Measurements from ENCODE around the gene MIOX. TPM values are rescaled to one million over a fixed set of nuclear protein-coding genes. Genes with fewer than 3 reads are reported as not detected.
"Not testable (repeated sequence)": the region's sequence is repeated elsewhere in the genome, so short reads cannot be mapped to it uniquely, and the experiment has no call there.

The MIOX gene
- polyA plus RNA-seq, 1 experiment: 0.14 TPM

DNA sequence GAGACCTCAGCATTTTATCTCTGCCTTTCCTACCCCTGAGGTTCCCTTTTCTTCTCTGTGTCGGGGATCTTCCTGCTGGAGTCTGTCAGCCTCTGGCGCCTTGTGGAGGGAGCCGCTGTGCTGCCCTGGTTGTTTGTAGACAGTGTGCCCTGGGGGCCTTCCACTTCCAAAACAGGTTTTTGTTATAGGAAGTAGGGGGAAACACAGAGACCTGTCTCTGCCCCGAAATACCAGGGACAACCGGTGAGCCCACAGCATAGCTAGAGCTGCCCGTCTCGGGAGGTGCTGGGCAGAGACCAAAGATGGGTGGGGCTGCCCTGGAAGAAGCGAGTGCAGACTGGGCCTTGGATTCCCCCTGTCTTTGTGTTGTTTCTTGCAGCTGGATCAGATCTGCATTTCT lies 29.4 kb downstream of the MIOX start:
- Histone ChIP-seq H3K27me3 (ENCODE audit: control insufficient read depth, insufficient read depth, low read length) (no peaks in the 10 kb centered on the region), H3K9me3 (ENCODE audit: control insufficient read depth, insufficient read depth, low read length) (no peaks in the 10 kb centered on the region; the same call in 1 of the 2 replicates), H3K27ac (ENCODE audit: low read depth, low read length) (no peak overlapping the region), H3K4me3 (ENCODE audit: low read depth, low read length) (no peak overlapping the region)
- TF ChIP-seq, protein P1, sequence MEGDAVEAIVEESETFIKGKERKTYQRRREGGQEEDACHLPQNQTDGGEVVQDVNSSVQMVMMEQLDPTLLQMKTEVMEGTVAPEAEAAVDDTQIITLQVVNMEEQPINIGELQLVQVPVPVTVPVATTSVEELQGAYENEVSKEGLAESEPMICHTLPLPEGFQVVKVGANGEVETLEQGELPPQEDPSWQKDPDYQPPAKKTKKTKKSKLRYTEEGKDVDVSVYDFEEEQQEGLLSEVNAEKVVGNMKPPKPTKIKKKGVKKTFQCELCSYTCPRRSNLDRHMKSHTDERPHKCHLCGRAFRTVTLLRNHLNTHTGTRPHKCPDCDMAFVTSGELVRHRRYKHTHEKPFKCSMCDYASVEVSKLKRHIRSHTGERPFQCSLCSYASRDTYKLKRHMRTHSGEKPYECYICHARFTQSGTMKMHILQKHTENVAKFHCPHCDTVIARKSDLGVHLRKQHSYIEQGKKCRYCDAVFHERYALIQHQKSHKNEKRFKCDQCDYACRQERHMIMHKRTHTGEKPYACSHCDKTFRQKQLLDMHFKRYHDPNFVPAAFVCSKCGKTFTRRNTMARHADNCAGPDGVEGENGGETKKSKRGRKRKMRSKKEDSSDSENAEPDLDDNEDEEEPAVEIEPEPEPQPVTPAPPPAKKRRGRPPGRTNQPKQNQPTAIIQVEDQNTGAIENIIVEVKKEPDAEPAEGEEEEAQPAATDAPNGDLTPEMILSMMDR (IDR thresholded peaks at IDR 0.05; ENCODE audit: low read depth, low read length): no peak
- POLR2A ChIA-PET: interaction anchor here (1.3 kb wide), 1 partner anchor 9 kb away, joined by 5 read pairs; the partner anchor contains the start of gene SCO2
- CTCF ChIA-PET: no interaction called here
- DNase-seq (ENCODE audit: low read depth, low spot score): no peak

DNA sequence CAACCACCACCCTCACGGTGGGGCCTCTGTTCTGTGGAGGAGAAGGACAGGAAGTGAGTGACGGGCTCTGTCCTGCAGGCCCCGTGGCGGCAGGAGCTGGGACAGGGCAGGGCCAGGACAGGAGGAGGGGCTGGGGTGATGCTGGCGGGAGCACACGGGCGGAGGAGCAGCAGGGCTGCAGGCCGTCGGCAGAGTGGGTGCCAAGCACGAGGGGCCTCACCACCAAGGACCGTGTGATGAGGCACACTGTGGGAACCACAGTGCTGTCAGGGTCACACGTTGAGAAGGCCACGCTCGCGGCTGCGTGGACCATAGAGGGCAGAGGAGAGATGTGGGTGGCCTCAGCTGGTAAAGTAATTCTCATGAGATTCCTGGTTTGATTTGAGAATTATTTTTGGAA lies 30.2 kb downstream of the MIOX start:
- POLR2A ChIA-PET: no interaction called here

DNA sequence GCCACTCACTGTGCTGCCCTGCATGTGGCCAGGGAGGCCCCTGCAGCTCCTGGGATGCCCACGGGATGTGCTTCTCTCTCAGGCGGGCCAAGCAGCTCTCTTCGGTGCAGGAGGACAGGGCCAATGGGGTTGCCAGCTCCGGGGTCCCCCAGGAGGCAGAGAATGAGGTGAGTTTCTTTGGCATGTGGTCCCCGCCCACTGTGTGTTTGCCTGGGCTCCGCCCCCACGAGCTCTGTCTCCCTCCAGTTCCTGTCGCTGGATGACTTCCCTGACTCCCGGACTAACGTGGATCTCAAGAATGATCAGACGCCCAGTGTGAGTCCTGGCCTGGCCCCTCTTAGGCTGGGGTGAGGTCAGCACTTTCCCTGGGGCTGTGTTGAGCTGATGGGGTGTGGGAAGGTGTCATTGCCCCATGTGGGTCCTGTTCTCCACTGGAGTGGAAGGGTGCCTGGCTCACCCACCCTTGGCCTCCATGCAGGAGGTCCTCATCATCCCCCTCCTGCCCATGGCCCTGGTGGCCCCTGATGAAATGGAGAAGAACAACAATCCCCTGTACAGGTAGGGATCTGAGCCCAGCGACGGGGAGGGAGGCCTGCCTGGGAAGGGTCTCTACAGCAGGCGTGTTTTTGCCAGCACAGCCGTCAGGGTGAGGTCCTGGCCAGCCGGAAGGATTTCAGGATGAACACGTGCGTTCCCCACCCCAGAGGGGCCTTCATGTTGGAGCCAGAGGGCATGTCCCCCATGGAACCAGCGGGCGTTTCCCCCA lies 31.0 kb downstream of the MIOX start:
- Histone ChIP-seq H3K27me3 (ENCODE audit: control insufficient read depth, insufficient read depth, low read length) (no peaks in the 10 kb centered on the region), H3K9me3 (ENCODE audit: control insufficient read depth, insufficient read depth, low read length) (no peaks in the 10 kb centered on the region; the same call in 1 of the 2 replicates), H3K4me3 (ENCODE audit: low read depth, low read length) (no peak overlapping the region), H3K27ac (ENCODE audit: low read depth, low read length) (no peak overlapping the region)
- ChIA-PET POLR2A (no interaction called here), CTCF (no interaction called here)
- TF ChIP-seq, protein P1 (IDR thresholded peaks at IDR 0.05; ENCODE audit: low read depth, low read length): no peak
- no peak for DNase-seq (ENCODE audit: low read depth, low spot score)

More for the DNA sequence above, 30.2 kb downstream of the MIOX start:
- no peaks in the 10 kb centered on the region for H3K27me3 ChIP-seq (ENCODE audit: control insufficient read depth, insufficient read depth, low read length)
- CTCF ChIA-PET: no interaction called here
- TF ChIP-seq, protein P1 (IDR thresholded peaks at IDR 0.05; ENCODE audit: low read depth, low read length): no peak
- no peaks in the 10 kb centered on the region; the same call in 1 of the 2 replicates for H3K9me3 ChIP-seq (ENCODE audit: control insufficient read depth, insufficient read depth, low read length)
- no peak overlapping the region for H3K4me3 ChIP-seq (ENCODE audit: low read depth, low read length)
- H3K27ac ChIP-seq (ENCODE audit: low read depth, low read length): no peak overlapping the region
- DNase-seq (ENCODE audit: low read depth, low spot score): no peak

DNA sequence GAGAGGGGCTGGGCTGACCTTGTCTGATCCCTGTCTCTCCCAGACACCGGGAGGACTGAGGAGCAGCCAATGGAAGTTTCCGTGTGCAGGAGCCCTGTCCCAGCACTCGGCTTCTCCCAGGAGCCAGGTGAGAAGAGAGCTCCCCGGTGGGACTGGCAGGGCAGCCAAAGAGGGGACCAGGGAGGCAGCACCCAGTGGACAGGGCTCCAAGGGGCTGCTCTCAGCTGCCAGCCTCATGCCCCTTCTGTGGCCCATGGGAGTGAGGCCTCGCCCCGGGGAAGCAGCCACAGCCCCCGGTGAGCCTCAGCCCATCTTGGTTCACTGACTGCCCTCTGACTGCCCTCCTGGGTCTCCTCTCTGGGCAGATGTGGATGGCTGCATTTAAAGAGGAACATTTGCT lies 31.9 kb downstream of the MIOX start:
- no peak overlapping the region for H3K4me3 ChIP-seq (ENCODE audit: low read depth, low read length)
- POLR2A ChIA-PET: no interaction called here
- TF ChIP-seq, protein P1 (IDR thresholded peaks at IDR 0.05; ENCODE audit: low read depth, low read length): no peak
- H3K27ac ChIP-seq (ENCODE audit: low read depth, low read length): no peak overlapping the region
- H3K9me3 ChIP-seq (ENCODE audit: control insufficient read depth, insufficient read depth, low read length): no peaks in the 10 kb centered on the region; the same call in 1 of the 2 replicates
- no peaks in the 10 kb centered on the region for H3K27me3 ChIP-seq (ENCODE audit: control insufficient read depth, insufficient read depth, low read length)
- no peak for DNase-seq (ENCODE audit: low read depth, low spot score)
- CTCF ChIA-PET: no interaction called here

DNA sequence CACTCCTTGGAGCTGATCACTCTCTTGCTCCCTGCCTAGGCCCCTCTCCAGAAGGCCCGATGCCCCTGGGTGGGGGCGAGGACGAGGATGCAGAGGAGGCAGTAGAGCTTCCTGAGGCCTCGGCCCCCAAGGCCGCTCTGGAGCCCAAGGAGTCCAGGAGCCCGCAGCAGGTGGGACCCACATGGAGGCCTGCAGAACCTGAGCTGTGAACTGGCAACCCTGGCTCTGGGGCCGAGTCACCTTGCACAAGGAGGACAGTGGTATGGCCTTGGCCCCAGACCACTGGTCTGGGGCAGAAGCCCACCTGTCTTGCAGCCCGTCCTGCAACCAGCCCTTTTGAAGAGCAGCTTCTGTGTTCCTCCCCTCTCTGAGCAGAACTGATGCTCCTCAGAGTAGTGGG lies 32.5 kb downstream of the MIOX start:
- Histone ChIP-seq H3K27me3 (ENCODE audit: control insufficient read depth, insufficient read depth, low read length) (no peaks in the 10 kb centered on the region), H3K27ac (ENCODE audit: low read depth, low read length) (no peak overlapping the region), H3K9me3 (ENCODE audit: control insufficient read depth, insufficient read depth, low read length) (no peaks in the 10 kb centered on the region; the same call in 1 of the 2 replicates), H3K4me3 (ENCODE audit: low read depth, low read length) (no peak overlapping the region)
- CTCF ChIA-PET: no interaction called here
- POLR2A ChIA-PET: no interaction called here
- DNase-seq (ENCODE audit: low read depth, low spot score): no peak
- TF ChIP-seq, protein P1 (IDR thresholded peaks at IDR 0.05; ENCODE audit: low read depth, low read length): no peak

DNA sequence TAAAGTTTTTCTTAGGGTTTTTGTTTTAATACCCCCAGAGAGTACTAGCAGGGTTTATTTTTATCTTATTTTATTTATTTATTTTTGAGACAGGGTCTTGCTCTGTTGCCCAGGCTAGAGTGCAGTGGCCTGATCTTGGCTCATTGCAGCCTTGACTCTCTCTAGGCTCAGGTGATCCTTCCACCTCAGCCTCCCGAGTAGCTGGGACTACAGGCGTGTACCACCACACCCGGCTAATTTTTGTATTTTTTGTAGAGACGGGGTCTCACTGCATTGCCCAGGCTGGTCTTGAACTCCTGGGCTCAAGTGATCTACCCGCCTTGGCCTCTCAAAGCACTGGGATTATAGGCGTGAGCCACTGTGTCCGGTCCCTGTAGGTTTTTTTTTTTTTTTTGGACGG lies 33.5 kb downstream of the MIOX start:
- POLR2A ChIA-PET; DNase-seq (ENCODE audit: low read depth, low spot score): not testable (repeated sequence)

More for the DNA sequence above, 33.5 kb downstream of the MIOX start:
- H3K27me3 ChIP-seq (ENCODE audit: control insufficient read depth, insufficient read depth, low read length); CTCF ChIA-PET; H3K27ac ChIP-seq (ENCODE audit: low read depth, low read length); H3K4me3 ChIP-seq (ENCODE audit: low read depth, low read length); H3K9me3 ChIP-seq (ENCODE audit: control insufficient read depth, insufficient read depth, low read length): not testable (repeated sequence)

All from AG04450 (cell line).